NK-92 (cell line): ENCODE results near the gene ANGPT4.
"Not testable (repeated sequence)": the region's sequence is repeated elsewhere in the genome, so short reads cannot be mapped to it uniquely, and the experiment has no call there.

Experiments used
- DNase-seq: peaks from one replicate; lab custom pipeline; 2025; ENCODE audit not compliant: unreplicated experiment; lab: John Stamatoyannopoulos, UW

The ANGPT4 gene

GRCh38 chr20:878511-879307 is 37.4 kb downstream of the ANGPT4 start:
- DNase-seq = no peak

- DNase-seq = no peak
These were observed 38.3 kb downstream of the ANGPT4 start for GRCh38 chr20:877814-878213.

- no peak for DNase-seq
These were observed 41.0 kb downstream of the ANGPT4 start for GRCh38 chr20:875115-875514.

GRCh38 chr20:873875-874607 is 42.1 kb downstream of the ANGPT4 start:
- DNase-seq = no peak

- no peak for DNase-seq
These were observed 43.1 kb downstream of the ANGPT4 start for GRCh38 chr20:872855-873520.

- no peak for DNase-seq
These were observed 44.2 kb downstream of the ANGPT4 start for GRCh38 chr20:871948-872347.

GRCh38 chr20:871436-871835 is 44.7 kb downstream of the ANGPT4 start:
- DNase-seq = no peak

- no peak for DNase-seq
These were observed 45.4 kb downstream of the ANGPT4 start for GRCh38 chr20:870758-871157.

GRCh38 chr20:869606-870005 is 46.5 kb downstream of the ANGPT4 start:
- DNase-seq = no peak

GRCh38 chr20:868279-868678 is 47.9 kb downstream of the ANGPT4 start:
- DNase-seq = no peak

GRCh38 chr20:865440-865839 is 50.7 kb downstream of the ANGPT4 start:
- DNase-seq = no peak

- no peak for DNase-seq
These were observed 55.2 kb downstream of the ANGPT4 start for GRCh38 chr20:860891-861290.

GRCh38 chr20:859751-860231 is 56.3 kb downstream of the ANGPT4 start:
- no peak for DNase-seq

GRCh38 chr20:858011-858410 is 58.1 kb downstream of the ANGPT4 start:
- DNase-seq = no peak

GRCh38 chr20:856361-856775 is 59.8 kb downstream of the ANGPT4 start:
- DNase-seq = no peak

GRCh38 chr20:855466-856360 is 60.4 kb downstream of the ANGPT4 start:
- DNase-seq = no peak

GRCh38 chr20:854601-855000 is 61.5 kb downstream of the ANGPT4 start:
- DNase-seq = no peak

- no peak for DNase-seq
These were observed 62.6 kb downstream of the ANGPT4 start for GRCh38 chr20:853406-853996.

GRCh38 chr20:848731-849130 is 67.4 kb downstream of the ANGPT4 start:
- not testable (repeated sequence) for DNase-seq

GRCh38 chr20:848193-848592 is 67.9 kb downstream of the ANGPT4 start:
- DNase-seq = no peak
